ENCODE measurements around the gene DNAAF3.

The DNAAF3 gene

GRCh38 chr19:55131421-55131820, 35.0 kb downstream of the DNAAF3 start:
- Histone ChIP-seq H3K27me3 (ENCODE audit: insufficient read depth, low read length, poor library complexity) (peaks cover 3% of the 10 kb centered on the region), H3K79me2 (ENCODE audit: insufficient read depth, low read length) (no peaks in the 10 kb centered on the region), H3K36me3 (ENCODE audit: insufficient read depth, low read length) (no peaks in the 10 kb centered on the region), H3K4me1 (ENCODE audit: insufficient read depth, low read length) (no peaks in the 10 kb centered on the region), H2AFZ (ENCODE audit: low read depth, low read length) (no peak overlapping the region), H3K27ac (ENCODE audit: low read length) (no peak overlapping the region), H3K9ac (ENCODE audit: low read depth, low read length) (no peak overlapping the region), H3K9me3 (ENCODE audit: insufficient read depth, low read length, severe bottlenecking) (no peaks in the 10 kb centered on the region), H3K4me3 (ENCODE audit: low read depth in 1 of 2, low read length in 2 of 2) (no peak overlapping the region), H3K4me2 (ENCODE audit: insufficient read depth, low read length) (no peak overlapping the region), H4K20me1 (ENCODE audit: insufficient read depth, low read length) (no peaks in the 10 kb centered on the region)
- ATAC-seq (ENCODE audit: insufficient read depth, low read depth) (no peak), DNase-seq (no peak)
- TF ChIP-seq EZH2 (IDR thresholded peaks at IDR 0.05; ENCODE audit: borderline replicate concordance, low read depth, low read length, severe bottlenecking) (no peak), CTCF (IDR thresholded peaks at IDR 0.05; ENCODE audit: borderline replicate concordance, extremely low read depth, low read length, poor library complexity, severe bottlenecking) (no peak)

GRCh38 chr19:55119053-55119452, 47.4 kb downstream of the DNAAF3 start:
- Histone ChIP-seq H4K20me1 (ENCODE audit: insufficient read depth, low read length) (peaks cover 30% of the 10 kb centered on the region), H3K79me2 (ENCODE audit: insufficient read depth, low read length) (peaks cover 41% of the 10 kb centered on the region), H3K4me3 (ENCODE audit: low read depth in 1 of 2, low read length in 2 of 2) (no peak overlapping the region), H2AFZ (ENCODE audit: low read depth, low read length) (no peak overlapping the region), H3K9ac (ENCODE audit: low read depth, low read length) (peak overlapping the region; percentile 74; the same call in 1 of the 2 replicates), H3K27ac (ENCODE audit: low read length) (no peak overlapping the region), H3K4me2 (ENCODE audit: insufficient read depth, low read length) (peak overlapping the region; percentile 85), H3K9me3 (ENCODE audit: insufficient read depth, low read length, severe bottlenecking) (no peaks in the 10 kb centered on the region), H3K36me3 (ENCODE audit: insufficient read depth, low read length) (peaks cover 6% of the 10 kb centered on the region; the same call in 1 of the 2 replicates), H3K27me3 (ENCODE audit: insufficient read depth, low read length, poor library complexity) (peaks cover 1% of the 10 kb centered on the region), H3K4me1 (ENCODE audit: insufficient read depth, low read length) (peaks cover 33% of the 10 kb centered on the region)
- no peak for TF ChIP-seq CTCF (IDR thresholded peaks at IDR 0.05; ENCODE audit: borderline replicate concordance, extremely low read depth, low read length, poor library complexity, severe bottlenecking)
- no peak for TF ChIP-seq EZH2 (IDR thresholded peaks at IDR 0.05; ENCODE audit: borderline replicate concordance, low read depth, low read length, severe bottlenecking)
- ATAC-seq (ENCODE audit: insufficient read depth, low read depth) (no peak), DNase-seq (no peak)

- DNase-seq (no peak), ATAC-seq (ENCODE audit: insufficient read depth, low read depth) (no peak)
- H3K4me3 ChIP-seq (ENCODE audit: low read depth in 1 of 2, low read length in 2 of 2): peak overlapping the region; percentile 90 to 96
- TF ChIP-seq EZH2 (IDR thresholded peaks at IDR 0.05; ENCODE audit: borderline replicate concordance, low read depth, low read length, severe bottlenecking) (no peak), CTCF (IDR thresholded peaks at IDR 0.05; ENCODE audit: borderline replicate concordance, extremely low read depth, low read length, poor library complexity, severe bottlenecking) (no peak)
- H3K4me2 ChIP-seq (ENCODE audit: insufficient read depth, low read length): peak overlapping the region; percentile 85
- peak overlapping the region; percentile 74 for H3K9ac ChIP-seq (ENCODE audit: low read depth, low read length)
- peaks cover 34% of the 10 kb centered on the region for H4K20me1 ChIP-seq (ENCODE audit: insufficient read depth, low read length)
- peak overlapping the region; percentile 96 for H2AFZ ChIP-seq (ENCODE audit: low read depth, low read length)
- peaks cover 6% of the 10 kb centered on the region; the same call in 1 of the 2 replicates for H3K36me3 ChIP-seq (ENCODE audit: insufficient read depth, low read length)
- H3K9me3 ChIP-seq (ENCODE audit: insufficient read depth, low read length, severe bottlenecking): no peaks in the 10 kb centered on the region
- no peaks in the 10 kb centered on the region for H3K27me3 ChIP-seq (ENCODE audit: insufficient read depth, low read length, poor library complexity)
- peak overlapping the region; percentile 86 for H3K27ac ChIP-seq (ENCODE audit: low read length)
- H3K79me2 ChIP-seq (ENCODE audit: insufficient read depth, low read length): peaks cover 46% of the 10 kb centered on the region
- H3K4me1 ChIP-seq (ENCODE audit: insufficient read depth, low read length): peaks cover 33% of the 10 kb centered on the region
These were observed 47.9 kb downstream of the DNAAF3 start for GRCh38 chr19:55118401-55118991.
